Measurements from ENCODE around the gene GALR1.

The GALR1 gene

GRCh38 chr18:77220726-77221125 is 28.9 kb upstream of the GALR1 start:
- no peak overlapping the region for H3K9ac ChIP-seq (ENCODE audit: low read depth, low read length)
- H2AFZ ChIP-seq (ENCODE audit: low read depth, low read length) = no peak overlapping the region
- no peaks in the 10 kb centered on the region for H3K9me3 ChIP-seq (ENCODE audit: insufficient read depth, low read length, severe bottlenecking)
- no peak overlapping the region for H3K4me2 ChIP-seq (ENCODE audit: insufficient read depth, low read length)
- DNase-seq (no peak), ATAC-seq (ENCODE audit: insufficient read depth, low read depth) (no peak)
- H3K4me1 ChIP-seq (ENCODE audit: insufficient read depth, low read length) = peaks cover 4% of the 10 kb centered on the region; the same call in 1 of the 2 replicates
- H3K79me2 ChIP-seq (ENCODE audit: insufficient read depth, low read length) = no peaks in the 10 kb centered on the region
- no peak overlapping the region for H3K4me3 ChIP-seq (ENCODE audit: low read depth in 1 of 2, low read length in 2 of 2)
- H3K36me3 ChIP-seq (ENCODE audit: insufficient read depth, low read length) = no peaks in the 10 kb centered on the region
- H3K27ac ChIP-seq (ENCODE audit: low read length) = no peak overlapping the region
- no peaks in the 10 kb centered on the region for H3K27me3 ChIP-seq (ENCODE audit: insufficient read depth, low read length, poor library complexity)
- TF ChIP-seq, protein P1, sequence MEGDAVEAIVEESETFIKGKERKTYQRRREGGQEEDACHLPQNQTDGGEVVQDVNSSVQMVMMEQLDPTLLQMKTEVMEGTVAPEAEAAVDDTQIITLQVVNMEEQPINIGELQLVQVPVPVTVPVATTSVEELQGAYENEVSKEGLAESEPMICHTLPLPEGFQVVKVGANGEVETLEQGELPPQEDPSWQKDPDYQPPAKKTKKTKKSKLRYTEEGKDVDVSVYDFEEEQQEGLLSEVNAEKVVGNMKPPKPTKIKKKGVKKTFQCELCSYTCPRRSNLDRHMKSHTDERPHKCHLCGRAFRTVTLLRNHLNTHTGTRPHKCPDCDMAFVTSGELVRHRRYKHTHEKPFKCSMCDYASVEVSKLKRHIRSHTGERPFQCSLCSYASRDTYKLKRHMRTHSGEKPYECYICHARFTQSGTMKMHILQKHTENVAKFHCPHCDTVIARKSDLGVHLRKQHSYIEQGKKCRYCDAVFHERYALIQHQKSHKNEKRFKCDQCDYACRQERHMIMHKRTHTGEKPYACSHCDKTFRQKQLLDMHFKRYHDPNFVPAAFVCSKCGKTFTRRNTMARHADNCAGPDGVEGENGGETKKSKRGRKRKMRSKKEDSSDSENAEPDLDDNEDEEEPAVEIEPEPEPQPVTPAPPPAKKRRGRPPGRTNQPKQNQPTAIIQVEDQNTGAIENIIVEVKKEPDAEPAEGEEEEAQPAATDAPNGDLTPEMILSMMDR (IDR thresholded peaks at IDR 0.05; ENCODE audit: borderline replicate concordance, extremely low read depth, low read length, poor library complexity, severe bottlenecking) = no peak
- no peak for TF ChIP-seq EZH2 (IDR thresholded peaks at IDR 0.05; ENCODE audit: borderline replicate concordance, low read depth, low read length, severe bottlenecking)
- no peaks in the 10 kb centered on the region for H4K20me1 ChIP-seq (ENCODE audit: insufficient read depth, low read length)

DNA sequence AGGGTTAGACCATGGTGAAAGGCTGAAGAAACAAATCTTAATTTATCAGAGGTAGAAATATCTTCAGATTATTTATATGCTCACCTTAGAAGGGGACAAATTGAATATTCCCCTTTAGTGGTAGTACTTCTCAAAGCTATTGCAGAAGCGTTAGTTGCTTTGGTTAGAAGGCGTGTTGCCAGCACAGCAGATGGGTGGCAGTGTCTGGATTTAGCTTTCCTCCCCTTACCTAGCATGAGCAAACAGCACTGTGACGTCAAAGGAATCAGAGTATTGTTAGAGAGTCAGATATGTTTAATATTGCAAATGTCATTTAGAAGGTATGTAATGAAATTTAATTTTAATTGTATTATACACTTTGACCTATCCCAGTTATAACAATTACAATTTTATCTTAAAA is 27.2 kb upstream of the GALR1 start:
- no peaks in the 10 kb centered on the region for H3K9me3 ChIP-seq (ENCODE audit: insufficient read depth, low read length, severe bottlenecking)
- H3K4me3 ChIP-seq (ENCODE audit: low read depth in 1 of 2, low read length in 2 of 2) = no peak overlapping the region
- no peaks in the 10 kb centered on the region for H3K36me3 ChIP-seq (ENCODE audit: insufficient read depth, low read length)
- H3K9ac ChIP-seq (ENCODE audit: low read depth, low read length) = no peak overlapping the region
- H3K4me1 ChIP-seq (ENCODE audit: insufficient read depth, low read length) = peaks cover 4% of the 10 kb centered on the region; the same call in 1 of the 2 replicates
- no peak overlapping the region for H3K4me2 ChIP-seq (ENCODE audit: insufficient read depth, low read length)
- TF ChIP-seq, protein P1 (IDR thresholded peaks at IDR 0.05; ENCODE audit: borderline replicate concordance, extremely low read depth, low read length, poor library complexity, severe bottlenecking) = no peak
- no peak for TF ChIP-seq EZH2 (IDR thresholded peaks at IDR 0.05; ENCODE audit: borderline replicate concordance, low read depth, low read length, severe bottlenecking)
- no peaks in the 10 kb centered on the region for H3K79me2 ChIP-seq (ENCODE audit: insufficient read depth, low read length)
- ATAC-seq (ENCODE audit: insufficient read depth, low read depth) (no peak), DNase-seq (no peak)
- no peaks in the 10 kb centered on the region for H4K20me1 ChIP-seq (ENCODE audit: insufficient read depth, low read length)
- H2AFZ ChIP-seq (ENCODE audit: low read depth, low read length) = no peak overlapping the region
- no peak overlapping the region for H3K27ac ChIP-seq (ENCODE audit: low read length)
- no peaks in the 10 kb centered on the region for H3K27me3 ChIP-seq (ENCODE audit: insufficient read depth, low read length, poor library complexity)

DNA sequence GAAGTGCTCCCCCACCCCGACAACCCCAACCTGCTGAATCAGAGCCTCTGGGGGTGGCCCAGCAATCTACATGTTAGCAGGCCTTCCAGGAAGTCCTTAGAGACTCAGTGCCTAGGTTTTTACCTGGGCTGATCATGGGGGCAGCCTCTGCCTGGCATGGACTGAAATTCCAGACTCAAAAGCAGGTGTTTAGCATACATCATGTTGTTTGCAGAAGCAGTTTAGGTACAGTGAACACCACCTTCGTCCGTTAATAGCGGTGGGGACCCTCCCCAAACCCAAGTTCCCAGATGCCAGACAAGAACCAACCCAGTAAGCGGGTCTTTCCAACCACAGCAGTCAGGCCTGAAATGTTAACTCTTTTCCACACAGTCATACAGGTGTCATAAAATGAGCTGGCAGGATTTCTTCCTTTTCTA is 26.4 kb upstream of the GALR1 start:
- ATAC-seq (ENCODE audit: insufficient read depth, low read depth) = no peak

More for the DNA sequence above, 26.4 kb upstream of the GALR1 start:
- no peak overlapping the region for H3K27ac ChIP-seq (ENCODE audit: low read length)
- no peak overlapping the region for H3K9ac ChIP-seq (ENCODE audit: low read depth, low read length)
- no peaks in the 10 kb centered on the region for H3K79me2 ChIP-seq (ENCODE audit: insufficient read depth, low read length)
- no peak overlapping the region for H2AFZ ChIP-seq (ENCODE audit: low read depth, low read length)
- no peaks in the 10 kb centered on the region for H3K9me3 ChIP-seq (ENCODE audit: insufficient read depth, low read length, severe bottlenecking)
- peaks cover 4% of the 10 kb centered on the region; the same call in 1 of the 2 replicates for H3K4me1 ChIP-seq (ENCODE audit: insufficient read depth, low read length)
- no peaks in the 10 kb centered on the region for H4K20me1 ChIP-seq (ENCODE audit: insufficient read depth, low read length)
- TF ChIP-seq, protein P1 (IDR thresholded peaks at IDR 0.05; ENCODE audit: borderline replicate concordance, extremely low read depth, low read length, poor library complexity, severe bottlenecking) = no peak
- no peak for TF ChIP-seq EZH2 (IDR thresholded peaks at IDR 0.05; ENCODE audit: borderline replicate concordance, low read depth, low read length, severe bottlenecking)
- H3K27me3 ChIP-seq (ENCODE audit: insufficient read depth, low read length, poor library complexity) = no peaks in the 10 kb centered on the region
- H3K4me2 ChIP-seq (ENCODE audit: insufficient read depth, low read length) = no peak overlapping the region
- no peaks in the 10 kb centered on the region for H3K36me3 ChIP-seq (ENCODE audit: insufficient read depth, low read length)
- DNase-seq = no peak
- no peak overlapping the region for H3K4me3 ChIP-seq (ENCODE audit: low read depth in 1 of 2, low read length in 2 of 2)
